Esophagus muscularis mucosa (tissue), 4 donors: ENCODE measurements around the gene MIOX.

ENCODE experiments used
- CTCF ChIP-seq, 3 experiments: fragments of 200-600 bp in 2 of 3; fragments of 450-650 bp in 1 of 3; sonication (generic) in 2 of 3; IDR thresholded peaks; one replicate each; pipeline ENCODE4 v1.5.1; 2017 to 2019; ENCODE audit warnings: antibody characterized with exemption in 3 of 3, mild to moderate bottlenecking in 2 of 3, moderate library complexity in 1 of 3
- EP300 ChIP-seq: sonication (generic); formaldehyde crosslinking; IDR thresholded peaks from one replicate; pipeline ENCODE4 v1.6.1; 2017; ENCODE audit warnings: antibody characterized with exemption
- POLR2A ChIP-seq: fragments of 450-650 bp; IDR thresholded peaks from one replicate; pipeline ENCODE4 v1.6.1; 2017; ENCODE audit warnings: antibody characterized with exemption, moderate library complexity, mild to moderate bottlenecking, low read depth
- POLR2AphosphoS5 ChIP-seq, 2 donors: sonication (generic); formaldehyde crosslinking; IDR thresholded peaks; one replicate each; pipeline ENCODE4 v1.6.1; 2017; ENCODE audit warnings: antibody characterized with exemption in 2 of 2

- TF ChIP-seq POLR2A (no peak), EP300 (no peak), CTCF (IDR thresholded peaks at IDR 0.05) (no peak), POLR2AphosphoS5 (IDR thresholded peaks at IDR 0.05) (no peak)
Observed at GRCh38 chr22:50455201-50455600, 31.5 kb upstream of the MIOX start.
